ENCODE measurements around the gene NXNL1. TPM values are rescaled to one million over a fixed set of nuclear protein-coding genes. Genes with fewer than 3 reads are reported as not detected.

NXNL1 gene
- total and polyA plus RNA-seq, 2 of the 13 experiments (the other 11 are each of a cell fraction or from before 2014, with no cell fraction given) = not detected

DNA sequence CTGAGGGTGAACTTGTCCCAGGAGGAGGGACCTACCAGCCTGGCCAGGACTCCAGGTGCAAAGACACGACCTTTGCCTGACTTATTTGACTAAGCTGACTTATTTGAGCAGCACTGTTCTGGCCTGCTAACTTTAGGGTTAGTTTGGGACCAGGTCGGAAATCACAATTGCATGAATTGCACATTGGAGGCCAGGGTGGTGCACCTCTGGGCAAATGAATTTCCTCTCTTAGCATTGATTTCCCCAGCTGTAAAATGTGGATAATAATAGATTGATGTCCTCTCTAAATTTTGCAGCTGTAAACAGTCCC, 53.9 kb downstream of the NXNL1 start (continued):
- TF ChIP-seq ZMYM4 (CRISPR knock-in tag; IDR thresholded peaks at IDR 0.05) (0 out of 2 replicates have a peak, but pooled peaks have one; percentile 3), GFI1 (CRISPR knock-in tag; IDR thresholded peaks at IDR 0.05; ENCODE audit: borderline replicate concordance) (no peak), ZNF333 (CRISPR knock-in tag; IDR thresholded peaks at IDR 0.05; ENCODE audit: borderline replicate concordance) (0 out of 2 replicates have a peak, but pooled peaks have one; percentile 40), CCAR2 (optimal IDR thresholded peaks at IDR 0.05; ENCODE audit: low read depth, low read length) (no peak), ZSCAN31 (CRISPR knock-in tag; IDR thresholded peaks at IDR 0.05; ENCODE audit: low read depth) (0 out of 2 replicates have a peak, but pooled peaks have one; percentile 1), KLF12 (CRISPR knock-in tag; IDR thresholded peaks at IDR 0.05; ENCODE audit: borderline replicate concordance) (no peak)

GRCh38 chr19:17406046-17406886, 54.5 kb downstream of the NXNL1 start:
- DNase-seq (ENCODE audit: low spot score) (no peak), FAIRE-seq (peak; percentile 4), ATAC-seq (peak; percentile 61)
- H3K9me3 ChIP-seq (ENCODE audit: low read length) = no peaks in the 10 kb centered on the region
- peak overlapping the region; percentile 81 for H3K27ac ChIP-seq (ENCODE audit: extremely low read length, insufficient read depth, low read length)
- no peak overlapping the region for H2AFZ ChIP-seq (ENCODE audit: low read length)
- in situ Hi-C loops (cut with HindIII; ENCODE audit: extremely low pct_ligation_motif_present, low pct_unique_long_range_greater_than_20kb) = no loop called here
- peak overlapping the region; percentile 92 for H3K4me2 ChIP-seq (ENCODE audit: low read depth, low read length)
- no peaks in the 10 kb centered on the region; a peak in 1 of 5 replicates for H3K27me3 ChIP-seq (ENCODE audit: control insufficient read depth in 1 of 2, insufficient read depth in 2 of 2, low read length in 2 of 2)
- H3K79me2 ChIP-seq (ENCODE audit: insufficient read depth, low read length) = peaks cover 33% of the 10 kb centered on the region
- H3K4me1 ChIP-seq (ENCODE audit: insufficient read depth, low read length) = peaks cover 13% of the 10 kb centered on the region
- peaks cover 0 to 8% of the 10 kb centered on the region in 2 experiments; a peak in 2 of 5 replicates for H3K36me3 ChIP-seq (replicated peaks in 1 of 2; ENCODE audit: control insufficient read depth in 1 of 2, insufficient read depth in 2 of 2, low read length in 2 of 2)
- ChIA-PET POLR2A (interaction anchor here (0.6 to 3.5 kb wide), 24 partner anchors 9 to 453 kb away, joined by 3 to 76 read pairs (median 4); partner anchors contain the start of genes ANO8, DDA1, MAP1S and MVB12A), CTCF (ENCODE audit: low intra/inter-chr PET ratio, low total read pairs) (no interaction called here)
- no peaks in the 10 kb centered on the region; the same call in 1 of the 2 replicates for H4K20me1 ChIP-seq (ENCODE audit: insufficient read depth, low read length)
- BruUV-seq (replicated peaks) = TSS peak; percentile 70
- WGBS (ENCODE audit: low lambda C conversion rate) = 8% methylated on average over 8 of the region's 10 CpGs
- H3K9ac ChIP-seq (ENCODE audit: insufficient read depth, low read depth, low read length) = peak overlapping the region; percentile 78
- H3K4me3 ChIP-seq (replicated peaks in 1 of 3; ENCODE audit: insufficient read depth in 1 of 3, low read depth in 2 of 3, low read length in 3 of 3) = peak overlapping the region; percentile 62 to 82 (median 70)
- intact Hi-C loops (cut with micrococcal nuclease; ENCODE audit: unreplicated experiment) = loop anchor here (5.0 kb wide), 1 partner anchor 69 kb away; the partner anchor contains the start of gene GTPBP3
- TF ChIP-seq ZNF770 (CRISPR knock-in tag; IDR thresholded peaks at IDR 0.05) (peak; percentile 95), YEATS4 (CRISPR knock-in tag; IDR thresholded peaks at IDR 0.05; ENCODE audit: borderline replicate concordance) (0 out of 2 replicates have a peak, but pooled peaks have one; percentile 7), GATA4 (IDR thresholded peaks at IDR 0.05; ENCODE audit: borderline replicate concordance, low read depth) (0 out of 2 replicates have a peak, but pooled peaks have one; percentile 2), KMT2A (CRISPR knock-in tag; IDR thresholded peaks at IDR 0.05) (peak; percentile 9; the same call in 1 of the 2 replicates), POLR2A (IDR thresholded peaks at IDR 0.05; ENCODE audit: insufficient read depth in 1 of 2, low read depth in 2 of 2, low read length in 2 of 2) (peak; percentile 66 to 88; a peak in 3 of 4 replicates), ZNF777 (CRISPR knock-in tag; IDR thresholded peaks at IDR 0.05) (0 out of 2 replicates have a peak, but pooled peaks have one; percentile 16)
- TF ChIP-seq, protein P1, sequence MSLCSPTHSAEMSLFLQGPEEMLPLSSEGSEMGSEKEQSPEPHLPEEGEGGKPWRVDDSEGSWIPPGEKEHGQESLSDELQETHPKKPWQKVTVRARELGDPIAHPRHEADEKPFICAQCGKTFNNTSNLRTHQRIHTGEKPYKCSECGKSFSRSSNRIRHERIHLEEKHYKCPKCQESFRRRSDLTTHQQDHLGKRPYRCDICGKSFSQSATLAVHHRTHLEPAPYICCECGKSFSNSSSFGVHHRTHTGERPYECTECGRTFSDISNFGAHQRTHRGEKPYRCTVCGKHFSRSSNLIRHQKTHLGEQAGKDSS (CRISPR knock-in tag; IDR thresholded peaks at IDR 0.05; ENCODE audit: borderline replicate concordance, low read depth) = 0 out of 2 replicates have a peak, but pooled peaks have one; percentile 3
- TF ChIP-seq, protein P2, sequence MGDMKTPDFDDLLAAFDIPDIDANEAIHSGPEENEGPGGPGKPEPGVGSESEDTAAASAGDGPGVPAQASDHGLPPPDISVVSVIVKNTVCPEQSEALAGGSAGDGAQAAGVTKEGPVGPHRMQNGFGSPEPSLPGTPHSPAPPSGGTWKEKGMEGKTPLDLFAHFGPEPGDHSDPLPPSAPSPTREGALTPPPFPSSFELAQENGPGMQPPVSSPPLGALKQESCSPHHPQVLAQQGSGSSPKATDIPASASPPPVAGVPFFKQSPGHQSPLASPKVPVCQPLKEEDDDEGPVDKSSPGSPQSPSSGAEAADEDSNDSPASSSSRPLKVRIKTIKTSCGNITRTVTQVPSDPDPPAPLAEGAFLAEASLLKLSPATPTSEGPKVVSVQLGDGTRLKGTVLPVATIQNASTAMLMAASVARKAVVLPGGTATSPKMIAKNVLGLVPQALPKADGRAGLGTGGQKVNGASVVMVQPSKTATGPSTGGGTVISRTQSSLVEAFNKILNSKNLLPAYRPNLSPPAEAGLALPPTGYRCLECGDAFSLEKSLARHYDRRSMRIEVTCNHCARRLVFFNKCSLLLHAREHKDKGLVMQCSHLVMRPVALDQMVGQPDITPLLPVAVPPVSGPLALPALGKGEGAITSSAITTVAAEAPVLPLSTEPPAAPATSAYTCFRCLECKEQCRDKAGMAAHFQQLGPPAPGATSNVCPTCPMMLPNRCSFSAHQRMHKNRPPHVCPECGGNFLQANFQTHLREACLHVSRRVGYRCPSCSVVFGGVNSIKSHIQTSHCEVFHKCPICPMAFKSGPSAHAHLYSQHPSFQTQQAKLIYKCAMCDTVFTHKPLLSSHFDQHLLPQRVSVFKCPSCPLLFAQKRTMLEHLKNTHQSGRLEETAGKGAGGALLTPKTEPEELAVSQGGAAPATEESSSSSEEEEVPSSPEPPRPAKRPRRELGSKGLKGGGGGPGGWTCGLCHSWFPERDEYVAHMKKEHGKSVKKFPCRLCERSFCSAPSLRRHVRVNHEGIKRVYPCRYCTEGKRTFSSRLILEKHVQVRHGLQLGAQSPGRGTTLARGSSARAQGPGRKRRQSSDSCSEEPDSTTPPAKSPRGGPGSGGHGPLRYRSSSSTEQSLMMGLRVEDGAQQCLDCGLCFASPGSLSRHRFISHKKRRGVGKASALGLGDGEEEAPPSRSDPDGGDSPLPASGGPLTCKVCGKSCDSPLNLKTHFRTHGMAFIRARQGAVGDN (CRISPR knock-in tag; IDR thresholded peaks at IDR 0.05) = peak; percentile 8; the same call in 1 of the 2 replicates

All from HepG2 (cell line).